H1 (cell line): ENCODE data around the gene KLHL36. TPM values are rescaled to one million over a fixed set of nuclear protein-coding genes. Genes with fewer than 3 reads are reported as not detected.
A peak's percentile ranks its signal among the peaks of the same experiment; 100 is the strongest.

ENCODE experiments used
- CTCF ChIA-PET: fragments of 300-600 bp; sonication (Branson Sonifier 250); formaldehyde crosslinking; loops from one replicate; lab custom pipeline; 2021; ENCODE audit not compliant: partially characterized antibody; lab: Charles Lee
- POLR2A ChIA-PET: fragments of 300-600 bp; sonication (Branson Sonifier 250); formaldehyde crosslinking; loops from one replicate; lab custom pipeline; 2021; ENCODE audit warnings: inconsistent platforms; ENCODE audit not compliant: partially characterized antibody; lab: Charles Lee
- DNase-seq, 2 experiments: peaks; one replicate each; pipeline versions ENCODE4 v3.0.0 to v3.0.0-alpha.2; 2010 to 2022; ENCODE audit warnings: low spot score in 2 of 2, low read depth in 1 of 2, mixed read lengths in 1 of 2
- FAIRE-seq: peaks from 2 replicates; lab custom pipeline; 2011; peaks lifted over from hg19 to GRCh38; lab: Jason Lieb, UNC
- H2AFZ ChIP-seq: 2 replicates; pipeline ENCODE4 v1.8.1; 2012; ENCODE audit warnings: low read length, inconsistent platforms
- H2AK5ac ChIP-seq: 2 replicates; pipeline ENCODE4 v1.6.1; 2013; ENCODE audit warnings: low read depth, low read length
- H2BK120ac ChIP-seq: replicated peaks from 2 replicates; pipeline ENCODE3; 2013; ENCODE audit warnings: low read depth, low read length, inconsistent platforms
- H2BK12ac ChIP-seq: 2 replicates; pipeline ENCODE4 v1.6.1; 2013; ENCODE audit warnings: low read depth, low read length
- H2BK15ac ChIP-seq: 2 replicates; pipeline ENCODE4 v1.6.1; 2013; ENCODE audit warnings: low read length
- H2BK20ac ChIP-seq: 2 replicates; pipeline ENCODE4 v1.6.1; 2013; ENCODE audit warnings: low read length
- H2BK5ac ChIP-seq: 2 replicates; pipeline ENCODE4 v1.6.1; 2013; ENCODE audit warnings: low read depth, low read length
- H3K14ac ChIP-seq: 2 replicates; pipeline ENCODE4 v1.6.1; 2013; ENCODE audit warnings: inconsistent platforms; ENCODE audit not compliant: insufficient read length
- H3K18ac ChIP-seq: 2 replicates; pipeline ENCODE4 v1.6.1; 2013; ENCODE audit warnings: low read length; ENCODE audit errors: extremely low read depth
- H3K23ac ChIP-seq: 2 replicates; pipeline ENCODE4 v1.6.1; 2013; ENCODE audit warnings: inconsistent platforms; ENCODE audit not compliant: insufficient read length
- H3K23me2 ChIP-seq: 2 replicates; pipeline ENCODE4 v1.6.1; 2013; ENCODE audit warnings: low read depth, low read length
- H3K27ac ChIP-seq: 2 replicates; pipeline ENCODE4 v1.6.1; 2011; ENCODE audit warnings: low read depth, low read length, inconsistent platforms
- H3K27me3 ChIP-seq, 4 experiments: replicated peaks in 1 of 4; 1 replicate in 1 of 4; 2 replicates in 3 of 4; pipeline versions ENCODE4 v1.6.1 to v1.8.1; 2011 to 2013; ENCODE audit warnings: low read length in 3 of 4, mild to moderate bottlenecking in 3 of 4, inconsistent platforms in 2 of 4, mixed read lengths in 2 of 4, moderate library complexity in 1 of 4; ENCODE audit not compliant: control insufficient read depth in 3 of 4, insufficient read depth in 3 of 4; ENCODE audit errors: extremely low read depth in 1 of 4
- H3K36me3 ChIP-seq, 4 experiments: 2 replicates each; pipeline versions ENCODE4 v1.6.1 to v1.8.1; 2011 to 2013; ENCODE audit warnings: mild to moderate bottlenecking in 4 of 4, low read length in 3 of 4, moderate library complexity in 2 of 4, control low read depth in 1 of 4, inconsistent platforms in 1 of 4; ENCODE audit not compliant: insufficient read depth in 4 of 4, control insufficient read depth in 2 of 4
- H3K4ac ChIP-seq: replicated peaks from 2 replicates; pipeline ENCODE3; 2013; ENCODE audit warnings: low read length, low read depth, mixed read lengths, inconsistent platforms; ENCODE audit not compliant: insufficient read length
- H3K4me1 ChIP-seq, 4 experiments: replicated peaks in 1 of 4; 1 replicate in 1 of 4; 2 replicates in 3 of 4; pipeline versions ENCODE4 v1.6.1 to v1.8.1; 2011 to 2013; ENCODE audit warnings: low read length in 3 of 4, inconsistent platforms in 2 of 4, mixed read lengths in 1 of 4; ENCODE audit not compliant: insufficient read depth in 4 of 4, control insufficient read depth in 3 of 4
- H3K4me2 ChIP-seq, 2 experiments: 2 replicates each; pipeline versions ENCODE4 v1.6.1 to v1.8.1; 2011 to 2013; ENCODE audit warnings: low read depth in 2 of 2, low read length in 2 of 2, control low read depth in 1 of 2, inconsistent platforms in 1 of 2, mild to moderate bottlenecking in 1 of 2; ENCODE audit not compliant: insufficient read depth in 1 of 2
- H3K4me3 ChIP-seq, 4 experiments: fragments of 200-600, 300-600 bp in 1 of 4; sonication (generic), shearing (Covaris generic), sonication (Bioruptor Twin) in 1 of 4; 2 replicates each; pipeline versions ENCODE4 v1.5.1 to v1.8.1; 2011 to 2016; ENCODE audit warnings: low read length in 4 of 4, low read depth in 3 of 4, control low read depth in 2 of 4, inconsistent platforms in 2 of 4, mild to moderate bottlenecking in 2 of 4, mixed read lengths in 1 of 4, moderate library complexity in 1 of 4; ENCODE audit not compliant: insufficient read depth in 2 of 4; ENCODE audit errors: extremely low read depth in 1 of 4
- H3K56ac ChIP-seq: replicated peaks from 2 replicates; pipeline ENCODE3; 2013; ENCODE audit warnings: low read depth, mild to moderate bottlenecking, mixed read lengths, low read length, inconsistent platforms; ENCODE audit not compliant: insufficient read length
- H3K79me1 ChIP-seq: 2 replicates; pipeline ENCODE4 v1.6.1; 2013; ENCODE audit warnings: low read depth, low read length, control low read depth
- H3K79me2 ChIP-seq, 2 experiments: 2 replicates each; pipeline versions ENCODE4 v1.6.1 to v1.8.1; 2012 to 2013; ENCODE audit warnings: low read length in 2 of 2, mild to moderate bottlenecking in 2 of 2, inconsistent platforms in 1 of 2; ENCODE audit not compliant: insufficient read depth in 2 of 2, control insufficient read depth in 1 of 2
- H3K9ac ChIP-seq, 4 experiments: replicated peaks in 1 of 4; 1 replicate in 1 of 4; 2 replicates in 3 of 4; pipeline versions ENCODE4 v1.6.1 to v1.8.1; 2011 to 2013; ENCODE audit warnings: low read depth in 3 of 4, low read length in 3 of 4, control low read depth in 2 of 4, mild to moderate bottlenecking in 2 of 4, moderate library complexity in 2 of 4, inconsistent platforms in 1 of 4; ENCODE audit errors: extremely low read depth in 1 of 4
- H3K9me3 ChIP-seq, 2 experiments: 2 replicates each; pipeline versions ENCODE4 v1.6.1 to v1.8.1; 2012 to 2013; ENCODE audit warnings: mild to moderate bottlenecking in 2 of 2, moderate library complexity in 2 of 2, control low read depth in 1 of 2, inconsistent platforms in 1 of 2, low read depth in 1 of 2, low read length in 1 of 2, mixed read lengths in 1 of 2; ENCODE audit not compliant: insufficient read depth in 2 of 2
- H4K20me1 ChIP-seq, 2 experiments: replicated peaks in 1 of 2; 2 replicates each; pipeline versions ENCODE3 to v1.8.1; 2011 to 2013; ENCODE audit warnings: inconsistent platforms in 2 of 2, low read length in 2 of 2, mild to moderate bottlenecking in 1 of 2; ENCODE audit not compliant: insufficient read depth in 2 of 2, control insufficient read depth in 1 of 2
- H4K5ac ChIP-seq: 2 replicates; pipeline ENCODE4 v1.6.1; 2013; ENCODE audit warnings: low read length, low read depth, mixed read lengths, inconsistent platforms; ENCODE audit not compliant: insufficient read length
- H4K8ac ChIP-seq: 2 replicates; pipeline ENCODE4 v1.8.0; 2013; ENCODE audit warnings: mild to moderate bottlenecking, moderate library complexity, low read length, inconsistent platforms; ENCODE audit not compliant: insufficient read depth; ENCODE audit errors: extremely low read depth
- H4K91ac ChIP-seq: replicated peaks from 2 replicates; pipeline ENCODE3; 2013; ENCODE audit warnings: low read length, mixed read lengths, inconsistent platforms; ENCODE audit not compliant: insufficient read length
- KDM1A ChIP-seq: fragments of 200-600, 300-600 bp; sonication (generic); IDR thresholded peaks from 2 replicates; pipeline ENCODE4 v1.7.1; 2016; ENCODE audit warnings: mild to moderate bottlenecking, low read length, borderline replicate concordance
- NRF1 ChIP-seq: IDR thresholded peaks from 2 replicates; pipeline ENCODE4 v1.6.1; 2011; ENCODE audit warnings: mild to moderate bottlenecking, low read depth, low read length, improper control_type of control experiment
- WGBS, 2 experiments: shearing (Covaris generic) in 1 of 2; methylation state at CpG; one replicate each; pipeline versions ENCODE4 v1.1.6 to v1.1.7; 2013 to 2015; ENCODE audit warnings: low lambda C conversion rate in 2 of 2, mixed read lengths in 2 of 2, inconsistent platforms in 1 of 2, low coverage in 1 of 2, missing lambda C conversion rate in 1 of 2; ENCODE audit not compliant: insufficient replicate concordance in 2 of 2, insufficient coverage in 1 of 2, insufficient read length in 1 of 2; ENCODE audit errors: extremely low coverage in 1 of 2, missing lambda C conversion rate in 1 of 2; 5-methylcytosine and 5-hydroxymethylcytosine counted together
- polyA plus RNA-seq, 7 experiments: library from polyadenylated mRNA; depleted of rRNA in 3 of 7; stranded (reverse) in 5 of 7; unstranded in 2 of 7; fragments of >200 nt in 5 of 7; fragments of 200-250 nt in 2 of 7; gene quantifications; 1 replicate in 5 of 7; 2 replicates in 1 of 7; 4 replicates in 1 of 7; pipeline versions ENCODE4 v1.2.1 to v1.2.3, GENCODE V29; 2011 to 2013; ENCODE audit warnings: missing spikeins in 2 of 7, mixed read lengths in 2 of 7
- total RNA-seq: library from RNA; stranded (reverse); fragmentation: NEBNext Ultra II Directional; extraction: Animal tissue kit (Norgen Biotek cat#: 25700); gene quantifications from 2 replicates; pipeline ENCODE4 v1.2.1, GENCODE V29; 2021

The KLHL36 gene
- total and polyA plus RNA-seq, 2 of the 8 experiments (the other 6 are each of a cell fraction or from before 2014, with no cell fraction given) = 22.9 to 33.6 TPM

- no peaks in the 10 kb centered on the region for H3K79me2 ChIP-seq
- H3K23me2 ChIP-seq = no peaks in the 10 kb centered on the region
- H3K9me3 ChIP-seq = no peaks in the 10 kb centered on the region
- ChIA-PET CTCF (interaction anchor here (0.9 to 1.2 kb wide), 3 partner anchors 9 to 120 kb away, joined by 3 to 5 read pairs (median 4); partner anchors contain the start of gene KLHL36), POLR2A (no interaction called here)
- no peak overlapping the region for H3K56ac ChIP-seq
- no peak overlapping the region for H2BK15ac ChIP-seq
- no peak overlapping the region for H2BK5ac ChIP-seq
- no peak overlapping the region for H2AK5ac ChIP-seq
- no peak overlapping the region for H3K4me3 ChIP-seq
- no peaks in the 10 kb centered on the region for H3K79me1 ChIP-seq
- H4K8ac ChIP-seq = no peak overlapping the region
- no peak for DNase-seq
- no peak overlapping the region for H3K14ac ChIP-seq
- H3K4me1 ChIP-seq = peaks cover 0 to 6% (median 3%) of the 10 kb centered on the region in 4 experiments; a peak in 3 of 7 replicates
- H2BK120ac ChIP-seq = no peak overlapping the region
- TF ChIP-seq NRF1 (no peak), KDM1A (0 out of 2 replicates have a peak, but pooled peaks have one; percentile 15)
- H2BK12ac ChIP-seq = no peak overlapping the region
- no peak for FAIRE-seq
- H3K9ac ChIP-seq = no peak overlapping the region
- no peak overlapping the region for H2BK20ac ChIP-seq
- H3K36me3 ChIP-seq = no peaks in the 10 kb centered on the region
- no peak overlapping the region for H3K27ac ChIP-seq
- H4K20me1 ChIP-seq = no peaks in the 10 kb centered on the region
- 93% methylated on average over 16 of the region's 16 CpGs; no CpG with 5 or more reads in 1 of the 2 experiments for WGBS, 2 experiments
- no peak overlapping the region for H3K4ac ChIP-seq
- H3K27me3 ChIP-seq = no peaks in the 10 kb centered on the region
- H3K18ac ChIP-seq = no peak overlapping the region
- H3K23ac ChIP-seq = no peak overlapping the region
- H4K5ac ChIP-seq = no peak overlapping the region
- H4K91ac ChIP-seq = no peak overlapping the region
- H2AFZ ChIP-seq = no peak overlapping the region
- no peak overlapping the region for H3K4me2 ChIP-seq
These were observed 17.7 kb upstream of the KLHL36 start for GRCh38 chr16:84630446-84631152.
